GM23338 (cell line): Measurements from ENCODE around the gene KLK1. TPM values are rescaled to one million over a fixed set of nuclear protein-coding genes. Genes with fewer than 3 reads are reported as not detected.

Experiments
- ATAC-seq: fragments of 200-7000 bp; cut with Tn5 transposase; 3 replicates; pipeline ENCODE4 v1.9.1; 2020
- DNase-seq: peaks from one replicate; pipeline ENCODE4 v3.0.0-alpha.2; 2015; ENCODE audit warnings: low spot score
- H2AFZ ChIP-seq: fragments of 200-600 bp; sonication (generic); 2 replicates; pipeline ENCODE4 v1.8.0; 2016; ENCODE audit warnings: antibody characterized with exemption, mild to moderate bottlenecking, moderate library complexity
- H3F3A ChIP-seq: fragments of 200-600 bp; sonication (generic); replicated peaks from 2 replicates; pipeline ENCODE4 v1.8.0; 2017; ENCODE audit warnings: antibody characterized with exemption, mixed run types, low read depth
- H3K27ac ChIP-seq: fragments of 200-600 bp; sonication (generic); 2 replicates; pipeline ENCODE4 v1.6.1; 2016; ENCODE audit warnings: low read depth
- H3K27me3 ChIP-seq: fragments of 200-600 bp; sonication (generic); 2 replicates; pipeline ENCODE4 v1.8.0; 2016; ENCODE audit warnings: mild to moderate bottlenecking, mixed run types, moderate library complexity; ENCODE audit not compliant: insufficient read depth
- H3K36me3 ChIP-seq: fragments of 200-600 bp; sonication (generic); 2 replicates; pipeline ENCODE4 v1.8.0; 2016; ENCODE audit warnings: mild to moderate bottlenecking; ENCODE audit not compliant: insufficient read depth
- H3K4me1 ChIP-seq: fragments of 200-600 bp; sonication (generic); 2 replicates; pipeline ENCODE4 v1.8.0; 2016; ENCODE audit warnings: mild to moderate bottlenecking, moderate library complexity; ENCODE audit not compliant: insufficient read depth
- H3K4me2 ChIP-seq: fragments of 200-600 bp; sonication (generic); 2 replicates; pipeline ENCODE4 v1.7.1; 2017; ENCODE audit warnings: mixed run types
- H3K4me3 ChIP-seq: fragments of 200-600 bp; sonication (generic); 2 replicates; pipeline ENCODE4 v1.6.1; 2016; ENCODE audit warnings: mixed run types
- H3K79me2 ChIP-seq: fragments of 200-600 bp; sonication (generic); replicated peaks from 2 replicates; pipeline ENCODE4 v1.8.0; 2017; ENCODE audit warnings: mild to moderate bottlenecking; ENCODE audit not compliant: insufficient read depth
- H3K9me2 ChIP-seq: fragments of 200-600 bp; sonication (generic); 2 replicates; pipeline ENCODE4 v1.8.0; 2017; ENCODE audit not compliant: insufficient read depth
- H4K20me1 ChIP-seq: fragments of 200-600 bp; sonication (generic); replicated peaks from 2 replicates; pipeline ENCODE4 v1.8.0; 2017; ENCODE audit warnings: mild to moderate bottlenecking; ENCODE audit not compliant: insufficient read depth
- H3K27ac Mint-ChIP-seq: 2 replicates; pipeline ENCODE4 v1.8.0; 2020; ENCODE audit warnings: inconsistent platforms, mild to moderate bottlenecking, moderate library complexity, mixed read lengths
- H3K27me3 Mint-ChIP-seq: 3 replicates; pipeline ENCODE4 v1.8.0; 2022; ENCODE audit warnings: low read depth, mild to moderate bottlenecking, moderate library complexity, mixed read lengths, inconsistent platforms; ENCODE audit not compliant: insufficient read depth, poor library complexity
- H3K36me3 Mint-ChIP-seq: 3 replicates; pipeline ENCODE4 v1.8.0; 2021; ENCODE audit warnings: low read depth, mild to moderate bottlenecking, inconsistent platforms, moderate library complexity, mixed read lengths
- H3K4me1 Mint-ChIP-seq: 3 replicates; pipeline ENCODE4 v1.8.0; 2020; ENCODE audit warnings: mild to moderate bottlenecking, inconsistent platforms, mixed read lengths
- H3K4me3 Mint-ChIP-seq: 3 replicates; pipeline ENCODE4 v1.8.0; 2021; ENCODE audit warnings: moderate library complexity, mild to moderate bottlenecking, inconsistent platforms, mixed read lengths
- H3K9me3 Mint-ChIP-seq: 3 replicates; pipeline ENCODE4 v1.8.0; 2020; ENCODE audit warnings: moderate library complexity, mild to moderate bottlenecking, inconsistent platforms, mixed read lengths
- CREB1 ChIP-seq: fragments of 250-450 bp; sonication (Bioruptor Pico); IDR thresholded peaks from 2 replicates; pipeline ENCODE4 v1.5.0; 2020; ENCODE audit warnings: low read depth, mild to moderate bottlenecking, moderate library complexity
- CTCF ChIP-seq, 2 experiments: fragments of 200-600 bp in 1 of 2; sonication (generic) in 1 of 2; conservative IDR thresholded peaks; 2 replicates each; pipeline versions ENCODE4 v1.5.1 to v1.6.1; 2016 to 2017; ENCODE audit warnings: antibody characterized with exemption in 2 of 2, low read depth in 2 of 2, mild to moderate bottlenecking in 2 of 2, moderate library complexity in 1 of 2
- EZH2 ChIP-seq: fragments of 200-600 bp; sonication (generic); IDR thresholded peaks from one replicate; pipeline ENCODE4 v1.8.0; 2017; ENCODE audit warnings: antibody characterized with exemption, mild to moderate bottlenecking, low read depth; ENCODE audit not compliant: unreplicated experiment
- EZH2phosphoT487 ChIP-seq: fragments of 200-600 bp; sonication (generic); IDR thresholded peaks from one replicate; pipeline ENCODE4 v1.8.1; 2018; ENCODE audit warnings: antibody characterized with exemption; ENCODE audit not compliant: unreplicated experiment
- JUNB ChIP-seq: IDR thresholded peaks from one replicate; pipeline ENCODE4 v1.6.1; 2016; ENCODE audit warnings: antibody characterized with exemption; ENCODE audit not compliant: unreplicated experiment
- NANOG ChIP-seq: IDR thresholded peaks from 2 replicates; pipeline ENCODE4 v1.6.1; 2016; ENCODE audit warnings: antibody characterized with exemption, borderline replicate concordance
- POLR2AphosphoS5 ChIP-seq: IDR thresholded peaks from 2 replicates; pipeline ENCODE4 v1.6.1; 2016; ENCODE audit warnings: antibody characterized with exemption, low read depth
- REST ChIP-seq: IDR thresholded peaks from one replicate; pipeline ENCODE4 v1.6.1; 2018; ENCODE audit warnings: antibody characterized with exemption; ENCODE audit not compliant: unreplicated experiment
- STAT1 ChIP-seq: IDR thresholded peaks from one replicate; pipeline ENCODE4 v1.6.1; 2016; ENCODE audit warnings: antibody characterized with exemption; ENCODE audit not compliant: unreplicated experiment
- ZNF114 ChIP-seq: fragments of 250-450 bp; sonication (Bioruptor Pico); IDR thresholded peaks from 2 replicates; pipeline ENCODE4 v1.5.0; 2020; ENCODE audit warnings: mild to moderate bottlenecking, moderate library complexity
- ZNF331 ChIP-seq: fragments of 250-450 bp; sonication (Bioruptor Pico); IDR thresholded peaks from 2 replicates; pipeline ENCODE4 v1.5.0; 2020; ENCODE audit warnings: low read depth, mild to moderate bottlenecking, moderate library complexity
- ZNF462 ChIP-seq: fragments of 250-450 bp; sonication (Bioruptor Pico); IDR thresholded peaks from 2 replicates; pipeline ENCODE4 v1.5.0; 2020; ENCODE audit warnings: mild to moderate bottlenecking, moderate library complexity
- polyA plus RNA-seq: library from polyadenylated mRNA; unstranded; fragments of >200 nt; fragmentation: Nextera tagmentation; extraction: Ambion mirVana; gene quantifications from 2 replicates; pipeline ENCODE4 v1.2.1, GENCODE V29; 2016
- total RNA-seq: library from RNA; depleted of rRNA; stranded (reverse); fragments of >200 nt; shearing (Covaris generic); gene quantifications from 2 replicates; pipeline ENCODE4 v1.2.3, GENCODE V29; 2014
- TF ChIP-seq, protein P1 (sequence below): IDR thresholded peaks from 2 replicates; pipeline ENCODE4 v1.6.1; 2016; ENCODE audit warnings: antibody characterized with exemption

KLK1 gene
- total and polyA plus RNA-seq, 2 experiments from 2014 or later, result 0.31 to 3.0 TPM

DNA sequence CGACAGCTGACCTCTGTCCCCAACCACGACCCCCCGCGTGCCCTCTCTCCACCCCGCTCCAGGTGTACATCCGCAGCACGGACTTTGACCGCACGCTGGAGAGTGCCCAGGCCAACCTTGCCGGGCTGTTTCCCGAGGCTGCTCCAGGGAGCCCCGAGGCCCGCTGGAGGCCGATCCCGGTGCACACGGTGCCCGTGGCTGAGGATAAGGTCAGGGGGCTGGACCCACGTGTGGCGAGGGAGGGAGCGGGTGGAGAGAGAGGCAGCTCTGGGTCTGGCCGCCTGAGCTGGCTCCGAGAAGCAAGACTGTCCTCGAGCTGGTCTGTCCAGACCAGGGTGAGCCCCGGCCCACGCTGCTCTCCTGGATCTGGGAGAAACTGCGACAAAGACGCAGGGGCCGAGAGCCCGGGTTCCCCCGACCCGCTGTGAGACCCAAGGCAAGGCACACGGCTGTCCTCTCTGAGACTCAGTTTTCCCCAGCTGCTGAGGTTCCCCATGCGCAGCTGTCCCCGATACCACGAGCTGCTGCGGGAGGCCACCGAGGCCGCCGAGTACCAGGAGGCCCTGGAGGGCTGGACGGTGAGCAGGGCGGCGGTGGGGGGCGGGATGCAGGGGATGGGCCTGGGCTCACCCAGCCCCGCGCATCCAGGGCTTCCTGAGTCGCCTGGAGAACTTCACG lies 31.9 kb downstream of the KLK1 start:
- H3K4me3 Mint-ChIP-seq, result no peak overlapping the region
- Histone ChIP-seq H3K4me1 (peaks cover 9% of the 10 kb centered on the region), H3K4me2 (no peak overlapping the region), H2AFZ (no peak overlapping the region), H3K4me3 (no peak overlapping the region), H3K27ac (no peak overlapping the region), H3K36me3 (no peaks in the 10 kb centered on the region), H3K79me2 (no peaks in the 10 kb centered on the region), H3K27me3 (no peaks in the 10 kb centered on the region), H3F3A (peaks cover 18% of the 10 kb centered on the region), H4K20me1 (peaks cover 17% of the 10 kb centered on the region), H3K9me2 (no peaks in the 10 kb centered on the region)
- DNase-seq, result no peak
- ATAC-seq, result no peak
- peaks cover 12% of the 10 kb centered on the region for H3K9me3 Mint-ChIP-seq
- H3K27me3 Mint-ChIP-seq, result peaks cover 36% of the 10 kb centered on the region
- H3K4me1 Mint-ChIP-seq, result peaks cover 6% of the 10 kb centered on the region; the same call in 2 of the 3 replicates
- TF ChIP-seq ZNF462 (no peak), ZNF331 (CRISPR knock-in tag) (no peak), NANOG (no peak), CREB1 (CRISPR knock-in tag) (no peak), JUNB (no peak), EZH2phosphoT487 (no peak), EZH2 (no peak), CTCF (conservative IDR thresholded peaks at IDR 0.05; ENCODE audit: low read depth in 2 of 2) (no peak), STAT1 (no peak), REST (no peak), POLR2AphosphoS5 (no peak), ZNF114 (CRISPR knock-in tag) (no peak)
- TF ChIP-seq, protein P1, sequence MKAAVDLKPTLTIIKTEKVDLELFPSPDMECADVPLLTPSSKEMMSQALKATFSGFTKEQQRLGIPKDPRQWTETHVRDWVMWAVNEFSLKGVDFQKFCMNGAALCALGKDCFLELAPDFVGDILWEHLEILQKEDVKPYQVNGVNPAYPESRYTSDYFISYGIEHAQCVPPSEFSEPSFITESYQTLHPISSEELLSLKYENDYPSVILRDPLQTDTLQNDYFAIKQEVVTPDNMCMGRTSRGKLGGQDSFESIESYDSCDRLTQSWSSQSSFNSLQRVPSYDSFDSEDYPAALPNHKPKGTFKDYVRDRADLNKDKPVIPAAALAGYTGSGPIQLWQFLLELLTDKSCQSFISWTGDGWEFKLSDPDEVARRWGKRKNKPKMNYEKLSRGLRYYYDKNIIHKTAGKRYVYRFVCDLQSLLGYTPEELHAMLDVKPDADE, result no peak
- H3K36me3 Mint-ChIP-seq, result peaks cover 8% of the 10 kb centered on the region
- H3K27ac Mint-ChIP-seq, result no peak overlapping the region
